ENCODE results near the gene TSFM.

- TF ChIP-seq NFE2L1 (CRISPR knock-in tag; IDR thresholded peaks at IDR 0.05) = no peak
- no peak for TF ChIP-seq CTCF (IDR thresholded peaks at IDR 0.05)
- no peak for TF ChIP-seq TCF7 (CRISPR knock-in tag; IDR thresholded peaks at IDR 0.05; ENCODE audit: low read depth)
- TF ChIP-seq NR3C1 (CRISPR knock-in tag; conservative IDR thresholded peaks at IDR 0.05; ENCODE audit: low read depth) = no peak
- no peak for TF ChIP-seq TP53 (CRISPR knock-in tag; IDR thresholded peaks at IDR 0.05)
- TF ChIP-seq MXD4 (CRISPR knock-in tag; IDR thresholded peaks at IDR 0.05; ENCODE audit: borderline replicate concordance) = no peak
- TF ChIP-seq CREB1 (CRISPR knock-in tag; IDR thresholded peaks at IDR 0.05) = no peak
- TF ChIP-seq ZNF281 (CRISPR knock-in tag; IDR thresholded peaks at IDR 0.05) = no peak
Observed at GRCh38 chr12:57762463-57762862, 20.1 kb upstream of the TSFM start.
